ENCODE data around the gene ADORA2A.

GRCh38 chr22:24422102-24422665 is 5.2 kb upstream of the ADORA2A start:
- TF ChIP-seq CTCF (IDR thresholded peaks at IDR 0.05; ENCODE audit: low read length) = no peak
- no peak for TF ChIP-seq EZH2phosphoT487 (IDR thresholded peaks at IDR 0.05; ENCODE audit: low read length)

All from MM.1S (cell line).